GM12878 (cell line): ENCODE data around the gene KRTAP6-3.

Experiments used
- POLR2A ChIP-seq: IDR thresholded peaks from 2 replicates; pipeline ENCODE4 v1.6.1; 2011; ENCODE audit warnings: low read depth, mild to moderate bottlenecking, low read length
- ZNF217 ChIP-seq: fragments of 450-650 bp; IDR thresholded peaks from 2 replicates; pipeline ENCODE4 v1.6.1; 2017; ENCODE audit warnings: antibody characterized with exemption, mild to moderate bottlenecking
- TF ChIP-seq, protein P1 (sequence below), 3 experiments: IDR thresholded peaks in 2 of 3; conservative IDR thresholded peaks in 1 of 3; 2 replicates each; pipeline ENCODE4 v1.5.1; 2011; ENCODE audit warnings: low read depth in 3 of 3, low read length in 3 of 3, mild to moderate bottlenecking in 3 of 3, control low read depth in 2 of 3, moderate library complexity in 2 of 3, inconsistent platforms in 1 of 3, mixed read lengths in 1 of 3; ENCODE audit not compliant: control insufficient read depth in 2 of 3, insufficient read depth in 1 of 3; ENCODE audit errors: extremely low read depth in 1 of 3

DNA sequence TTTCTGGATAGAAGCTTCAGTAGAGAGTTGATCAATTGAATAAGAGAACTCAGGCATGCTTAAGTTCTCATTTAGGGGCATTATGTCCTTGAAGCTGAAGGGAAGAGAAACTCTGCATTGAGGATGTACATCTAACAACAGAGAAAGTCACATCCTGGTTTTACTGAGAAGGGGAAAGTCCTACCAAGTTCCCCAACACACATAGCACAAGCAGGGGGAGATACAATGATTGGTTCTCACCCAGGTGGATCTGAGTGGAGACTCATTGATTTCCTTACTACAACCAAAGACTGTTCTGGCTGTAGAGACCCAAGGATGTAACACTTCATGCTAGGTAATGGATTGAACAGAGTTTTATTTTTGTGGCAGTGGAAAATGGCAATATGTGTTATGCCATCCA is 23.0 kb downstream of the KRTAP6-3 start:
- TF ChIP-seq, protein P1, sequence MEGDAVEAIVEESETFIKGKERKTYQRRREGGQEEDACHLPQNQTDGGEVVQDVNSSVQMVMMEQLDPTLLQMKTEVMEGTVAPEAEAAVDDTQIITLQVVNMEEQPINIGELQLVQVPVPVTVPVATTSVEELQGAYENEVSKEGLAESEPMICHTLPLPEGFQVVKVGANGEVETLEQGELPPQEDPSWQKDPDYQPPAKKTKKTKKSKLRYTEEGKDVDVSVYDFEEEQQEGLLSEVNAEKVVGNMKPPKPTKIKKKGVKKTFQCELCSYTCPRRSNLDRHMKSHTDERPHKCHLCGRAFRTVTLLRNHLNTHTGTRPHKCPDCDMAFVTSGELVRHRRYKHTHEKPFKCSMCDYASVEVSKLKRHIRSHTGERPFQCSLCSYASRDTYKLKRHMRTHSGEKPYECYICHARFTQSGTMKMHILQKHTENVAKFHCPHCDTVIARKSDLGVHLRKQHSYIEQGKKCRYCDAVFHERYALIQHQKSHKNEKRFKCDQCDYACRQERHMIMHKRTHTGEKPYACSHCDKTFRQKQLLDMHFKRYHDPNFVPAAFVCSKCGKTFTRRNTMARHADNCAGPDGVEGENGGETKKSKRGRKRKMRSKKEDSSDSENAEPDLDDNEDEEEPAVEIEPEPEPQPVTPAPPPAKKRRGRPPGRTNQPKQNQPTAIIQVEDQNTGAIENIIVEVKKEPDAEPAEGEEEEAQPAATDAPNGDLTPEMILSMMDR (IDR thresholded peaks at IDR 0.05 in 2 of 3, conservative IDR thresholded peaks at IDR 0.05 in 1 of 3; ENCODE audit: control insufficient read depth in 2 of 3, extremely low read depth in 1 of 3, insufficient read depth in 1 of 3, low read depth in 3 of 3, low read length in 3 of 3), result no peak
- TF ChIP-seq ZNF217, result no peak
- TF ChIP-seq POLR2A, result no peak
